ENCODE data around the gene ZNF783. TPM values are rescaled to one million over a fixed set of nuclear protein-coding genes. Genes with fewer than 3 reads are reported as not detected.

ZNF783 gene
- total and polyA plus RNA-seq, 9 of the 15 experiments (the other 6 are each of a cell fraction or from before 2014, with no cell fraction given): 0.66 to 11.2 (median 5.4) TPM

DNA sequence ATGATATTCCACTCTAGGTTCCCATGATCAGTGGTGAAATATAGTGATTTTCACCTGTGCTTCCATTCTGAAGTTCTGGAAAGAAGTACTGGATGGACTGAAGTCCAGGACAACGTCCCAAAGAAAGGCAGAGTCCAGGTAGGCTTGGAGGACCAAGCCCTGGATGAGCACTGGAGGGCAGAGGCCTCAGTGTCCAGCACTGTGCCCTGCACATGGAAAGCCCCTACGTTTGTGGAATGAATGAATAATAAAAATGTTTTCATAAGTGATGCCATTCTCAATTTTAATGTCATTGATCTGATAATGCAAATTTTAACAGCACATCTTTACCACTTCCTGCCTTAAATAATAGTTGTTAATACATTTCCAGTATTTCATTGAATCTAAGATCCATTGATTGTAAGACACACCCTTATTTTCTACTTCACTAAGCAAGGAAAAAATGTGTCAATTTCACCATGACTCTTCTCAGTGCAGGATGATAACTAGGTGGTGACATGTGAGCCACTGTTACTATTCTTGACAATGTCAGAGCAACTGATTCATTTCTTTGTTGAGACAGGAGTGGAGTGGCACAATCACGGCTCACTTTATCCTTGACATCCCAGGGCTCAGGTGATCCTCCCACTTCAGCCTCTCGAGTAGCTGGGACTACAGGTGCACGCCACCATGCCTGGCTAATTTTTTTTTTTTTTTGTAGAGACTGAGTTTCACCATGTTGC lies 35.2 kb downstream of the ZNF783 start:
- ChIA-PET CTCF (ENCODE audit: low intra/inter-chr PET ratio) (no interaction called here), POLR2A (interaction anchor here (0.6 kb wide), 1 partner anchor 12 kb away, joined by 3 read pairs; no protein-coding TSS in a partner anchor)
- Histone ChIP-seq H3K4me2 (ENCODE audit: insufficient read depth, low read length) (no peak overlapping the region), H3K9me1 (ENCODE audit: control insufficient read depth, insufficient read depth, low read length) (peaks cover 4% of the 10 kb centered on the region), H3K36me3 (ENCODE audit: control insufficient read depth, insufficient read depth, low read length) (no peaks in the 10 kb centered on the region), H3K9me3 (replicated peaks; ENCODE audit: control insufficient read depth, insufficient read depth, low read depth, low read length) (no peaks in the 10 kb centered on the region), H3K27me3 (ENCODE audit: control insufficient read depth in 2 of 2, insufficient read depth in 2 of 2, low read length in 2 of 2) (peaks cover 4 to 51% of the 10 kb centered on the region in 2 experiments; a peak in 3 of 5 replicates), H3K4me1 (replicated peaks in 1 of 2; ENCODE audit: control insufficient read depth in 2 of 2, insufficient read depth in 2 of 2, low read length in 2 of 2) (peaks cover 0 to 5% of the 10 kb centered on the region in 2 experiments; a peak in 1 of 5 replicates), H3K27ac (ENCODE audit: extremely low read depth, low read depth, low read length) (no peak overlapping the region), H3K9ac (ENCODE audit: insufficient read depth in 1 of 2, low read depth in 2 of 2, low read length in 2 of 2) (no peak overlapping the region), H4K20me1 (replicated peaks; ENCODE audit: control insufficient read depth, insufficient read depth, low read length) (0 out of 2 replicates have a peak, but pooled peaks cover 5% of the 10 kb centered on the region), H3K79me2 (ENCODE audit: control insufficient read depth, insufficient read depth, low read length) (no peaks in the 10 kb centered on the region), H3K4me3 (no peak overlapping the region), H2AFZ (ENCODE audit: low read depth, low read length) (no peak overlapping the region)
- BruUV-seq (replicated peaks): no TSS peak
- no peak for ATAC-seq
- whole genome bisulfite sequencing (ENCODE audit: insufficient coverage, low coverage, missing lambda C conversion rate): 8% methylated on average over 5 of the region's 5 CpGs
- intact Hi-C loops (cut with micrococcal nuclease) (no loop called here), in situ Hi-C loops (cut with MboI) (no loop called here)
- no peak for DNase-seq (ENCODE audit: extremely low read depth in 1 of 4, low spot score in 3 of 4)
- no peak for FAIRE-seq
- no peak for TF ChIP-seq CTBP1 (IDR thresholded peaks at IDR 0.05; ENCODE audit: borderline replicate concordance)
- TF ChIP-seq, protein P1, sequence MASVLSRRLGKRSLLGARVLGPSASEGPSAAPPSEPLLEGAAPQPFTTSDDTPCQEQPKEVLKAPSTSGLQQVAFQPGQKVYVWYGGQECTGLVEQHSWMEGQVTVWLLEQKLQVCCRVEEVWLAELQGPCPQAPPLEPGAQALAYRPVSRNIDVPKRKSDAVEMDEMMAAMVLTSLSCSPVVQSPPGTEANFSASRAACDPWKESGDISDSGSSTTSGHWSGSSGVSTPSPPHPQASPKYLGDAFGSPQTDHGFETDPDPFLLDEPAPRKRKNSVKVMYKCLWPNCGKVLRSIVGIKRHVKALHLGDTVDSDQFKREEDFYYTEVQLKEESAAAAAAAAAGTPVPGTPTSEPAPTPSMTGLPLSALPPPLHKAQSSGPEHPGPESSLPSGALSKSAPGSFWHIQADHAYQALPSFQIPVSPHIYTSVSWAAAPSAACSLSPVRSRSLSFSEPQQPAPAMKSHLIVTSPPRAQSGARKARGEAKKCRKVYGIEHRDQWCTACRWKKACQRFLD (CRISPR knock-in tag; IDR thresholded peaks at IDR 0.05): no peak
- TF ChIP-seq, protein P2, sequence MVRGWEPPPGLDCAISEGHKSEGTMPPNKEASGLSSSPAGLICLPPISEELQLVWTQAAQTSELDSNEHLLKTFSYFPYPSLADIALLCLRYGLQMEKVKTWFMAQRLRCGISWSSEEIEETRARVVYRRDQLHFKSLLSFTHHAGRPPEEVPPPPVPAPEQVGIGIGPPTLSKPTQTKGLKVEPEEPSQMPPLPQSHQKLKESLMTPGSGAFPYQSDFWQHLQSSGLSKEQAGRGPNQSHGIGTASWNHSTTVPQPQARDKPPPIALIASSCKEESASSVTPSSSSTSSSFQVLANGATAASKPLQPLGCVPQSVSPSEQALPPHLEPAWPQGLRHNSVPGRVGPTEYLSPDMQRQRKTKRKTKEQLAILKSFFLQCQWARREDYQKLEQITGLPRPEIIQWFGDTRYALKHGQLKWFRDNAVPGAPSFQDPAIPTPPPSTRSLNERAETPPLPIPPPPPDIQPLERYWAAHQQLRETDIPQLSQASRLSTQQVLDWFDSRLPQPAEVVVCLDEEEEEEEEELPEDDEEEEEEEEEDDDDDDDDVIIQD (CRISPR knock-in tag; IDR thresholded peaks at IDR 0.05): no peak
- TF ChIP-seq, protein P3, sequence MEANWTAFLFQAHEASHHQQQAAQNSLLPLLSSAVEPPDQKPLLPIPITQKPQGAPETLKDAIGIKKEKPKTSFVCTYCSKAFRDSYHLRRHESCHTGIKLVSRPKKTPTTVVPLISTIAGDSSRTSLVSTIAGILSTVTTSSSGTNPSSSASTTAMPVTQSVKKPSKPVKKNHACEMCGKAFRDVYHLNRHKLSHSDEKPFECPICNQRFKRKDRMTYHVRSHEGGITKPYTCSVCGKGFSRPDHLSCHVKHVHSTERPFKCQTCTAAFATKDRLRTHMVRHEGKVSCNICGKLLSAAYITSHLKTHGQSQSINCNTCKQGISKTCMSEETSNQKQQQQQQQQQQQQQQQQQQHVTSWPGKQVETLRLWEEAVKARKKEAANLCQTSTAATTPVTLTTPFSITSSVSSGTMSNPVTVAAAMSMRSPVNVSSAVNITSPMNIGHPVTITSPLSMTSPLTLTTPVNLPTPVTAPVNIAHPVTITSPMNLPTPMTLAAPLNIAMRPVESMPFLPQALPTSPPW (CRISPR knock-in tag; IDR thresholded peaks at IDR 0.05): no peak
- no peak for TF ChIP-seq SMARCA4 (IDR thresholded peaks at IDR 0.05)
- no peak for TF ChIP-seq ZNF274 (IDR thresholded peaks at IDR 0.05; ENCODE audit: borderline replicate concordance, low read depth, low read length)
- TF ChIP-seq ADNP (tag; IDR thresholded peaks at IDR 0.05): no peak
- TF ChIP-seq, protein P4, sequence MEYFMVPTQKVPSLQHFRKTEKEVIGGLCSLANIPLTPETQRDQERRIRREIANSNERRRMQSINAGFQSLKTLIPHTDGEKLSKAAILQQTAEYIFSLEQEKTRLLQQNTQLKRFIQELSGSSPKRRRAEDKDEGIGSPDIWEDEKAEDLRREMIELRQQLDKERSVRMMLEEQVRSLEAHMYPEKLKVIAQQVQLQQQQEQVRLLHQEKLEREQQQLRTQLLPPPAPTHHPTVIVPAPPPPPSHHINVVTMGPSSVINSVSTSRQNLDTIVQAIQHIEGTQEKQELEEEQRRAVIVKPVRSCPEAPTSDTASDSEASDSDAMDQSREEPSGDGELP (CRISPR knock-in tag; IDR thresholded peaks at IDR 0.05; ENCODE audit: borderline replicate concordance): no peak
- TF ChIP-seq PTBP1 (IDR thresholded peaks at IDR 0.05; ENCODE audit: low read depth, low read length): no peak
- no peak for TF ChIP-seq SRF (CRISPR knock-in tag; IDR thresholded peaks at IDR 0.05)
- no peak for TF ChIP-seq RBM22 (IDR thresholded peaks at IDR 0.05; ENCODE audit: low read depth, low read length, poor library complexity, severe bottlenecking)
- no peak for TF ChIP-seq ZNF134 (CRISPR knock-in tag; conservative IDR thresholded peaks at IDR 0.05)
- no peak for TF ChIP-seq CHD4 (IDR thresholded peaks at IDR 0.05; ENCODE audit: insufficient read depth, insufficient replicate concordance, low read depth, low read length, poor library complexity, severe bottlenecking)
- no peak for TF ChIP-seq PPARD (CRISPR knock-in tag; IDR thresholded peaks at IDR 0.05)
- no peak for TF ChIP-seq MTA3 (IDR thresholded peaks at IDR 0.05; ENCODE audit: borderline replicate concordance)
- no peak for TF ChIP-seq ATF7 (IDR thresholded peaks at IDR 0.05)
- no peak for TF ChIP-seq KDM1A (IDR thresholded peaks at IDR 0.05)
- no peak for TF ChIP-seq CHCHD3 (CRISPR knock-in tag; IDR thresholded peaks at IDR 0.05)
